ENCODE results near the gene RNASEH1. TPM values are rescaled to one million over a fixed set of nuclear protein-coding genes. Genes with fewer than 3 reads are reported as not detected.

Gene RNASEH1
- total and polyA plus RNA-seq, 10 of the 15 experiments (the other 5 are each of a cell fraction or from before 2014, with no cell fraction given), result 18.2 to 68.5 (median 28.2) TPM

DNA sequence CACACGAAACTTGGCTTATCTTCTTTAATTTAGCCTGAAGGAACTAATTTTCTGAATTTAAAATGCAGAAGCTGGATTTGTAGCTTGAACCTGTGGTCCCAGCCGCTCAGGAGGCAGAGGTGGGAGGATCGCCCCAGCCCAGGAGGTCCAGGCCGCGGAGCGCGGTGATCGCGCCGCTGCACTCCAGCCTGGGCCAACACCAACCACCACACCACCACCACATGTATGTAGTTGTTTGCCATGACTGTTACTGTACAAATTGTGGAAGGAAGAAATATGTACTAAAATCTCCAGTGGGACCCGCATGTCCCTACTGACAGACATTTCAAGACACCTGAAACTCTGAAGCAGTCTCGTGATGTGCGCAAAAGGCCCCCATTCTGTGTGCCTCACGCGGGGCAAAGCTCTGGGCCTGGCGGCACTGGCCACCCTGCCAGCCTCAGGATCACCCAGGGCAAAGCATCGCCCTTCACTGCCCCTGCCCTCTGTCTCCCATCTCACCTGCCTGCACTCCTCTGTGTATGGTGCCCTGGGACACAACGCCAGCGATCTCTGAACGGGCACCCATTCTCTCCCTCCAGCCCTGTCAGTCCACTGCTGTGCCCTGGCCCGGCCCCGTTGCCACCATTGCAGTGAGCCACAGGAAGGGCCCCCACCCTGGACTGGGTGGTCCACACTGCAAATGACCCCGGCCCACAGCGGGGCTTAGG is 28.7 kb downstream of the RNASEH1 start:
- in situ Hi-C loops (cut with MboI), result no loop called here
- no peak overlapping the region for H3K4me2 ChIP-seq (ENCODE audit: control insufficient read depth, insufficient read depth)
- TF ChIP-seq TCF12 (IDR thresholded peaks at IDR 0.05; ENCODE audit: low read depth, low read length) (no peak), SIX5 (IDR thresholded peaks at IDR 0.05; ENCODE audit: low read depth, low read length, severe bottlenecking) (no peak)
- H2AFZ ChIP-seq (ENCODE audit: control insufficient read depth, low read depth, low read length), result no peak overlapping the region
- ChIA-PET POLR2A (no interaction called here), RAD21 (ENCODE audit: unreplicated experiment) (no interaction called here), CTCF (no interaction called here), SMC1A (ENCODE audit: uncharacterized antibody, unreplicated experiment) (no interaction called here)
- no TSS peak for BruUV-seq (replicated peaks)
- FAIRE-seq (no peak), ATAC-seq (no peak), DNase-seq (ENCODE audit: low read depth, low spot score) (no peak)
- H3K9me3 ChIP-seq (replicated peaks; ENCODE audit: control insufficient read depth, insufficient read depth, low read length), result no peaks in the 10 kb centered on the region; the same call in 2 of the 3 replicates
- no peak overlapping the region for H3K9ac ChIP-seq (ENCODE audit: control insufficient read depth, insufficient read depth, low read length)
- 93% methylated on average over 24 of the region's 24 CpGs for WGBS (ENCODE audit: insufficient coverage, insufficient replicate concordance, low lambda C conversion rate, missing lambda C conversion rate)
- no peaks in the 10 kb centered on the region for H3K27me3 ChIP-seq (replicated peaks in 1 of 2; ENCODE audit: control insufficient read depth in 2 of 2, insufficient read depth in 2 of 2, low read length in 1 of 2)
- no peak overlapping the region for H3K27ac ChIP-seq (ENCODE audit: control insufficient read depth, insufficient read depth)
- no peaks in the 10 kb centered on the region for H3K4me1 ChIP-seq (ENCODE audit: control insufficient read depth, insufficient read depth, low read length)
- H4K20me1 ChIP-seq (ENCODE audit: control insufficient read depth, insufficient read depth), result no peaks in the 10 kb centered on the region
- intact Hi-C loops (cut with micrococcal nuclease; ENCODE audit: unreplicated experiment), result no loop called here
- no peaks in the 10 kb centered on the region for H3K79me2 ChIP-seq (ENCODE audit: control insufficient read depth, insufficient read depth, low read length)
- no peaks in the 10 kb centered on the region for H3K36me3 ChIP-seq (ENCODE audit: control insufficient read depth in 2 of 2, insufficient read depth in 2 of 2, low read length in 1 of 2)
- no peak overlapping the region for H3K4me3 ChIP-seq

- ATAC-seq (no peak), DNase-seq (ENCODE audit: low read depth, low spot score) (no peak), FAIRE-seq (no peak)
- no peak overlapping the region for H3K9ac ChIP-seq (ENCODE audit: control insufficient read depth, insufficient read depth, low read length)
- SMC1A ChIA-PET (ENCODE audit: uncharacterized antibody, unreplicated experiment), result no interaction called here
- intact Hi-C loops (cut with micrococcal nuclease; ENCODE audit: unreplicated experiment), result no loop called here
- H2AFZ ChIP-seq (ENCODE audit: control insufficient read depth, low read depth, low read length), result no peak overlapping the region; the same call in 1 of the 2 replicates
- WGBS (ENCODE audit: insufficient coverage, insufficient replicate concordance, low lambda C conversion rate, missing lambda C conversion rate), result 98% methylated on average over 24 of the region's 40 CpGs
- no peaks in the 10 kb centered on the region for H4K20me1 ChIP-seq (ENCODE audit: control insufficient read depth, insufficient read depth)
- no peaks in the 10 kb centered on the region for H3K9me3 ChIP-seq (replicated peaks; ENCODE audit: control insufficient read depth, insufficient read depth, low read length)
- H3K27me3 ChIP-seq (replicated peaks in 1 of 2; ENCODE audit: control insufficient read depth in 2 of 2, insufficient read depth in 2 of 2, low read length in 1 of 2), result no peaks in the 10 kb centered on the region
- no TSS peak for BruUV-seq (replicated peaks)
- no peak overlapping the region for H3K4me3 ChIP-seq
- POLR2A ChIA-PET, result no interaction called here
- no peak overlapping the region for H3K27ac ChIP-seq (ENCODE audit: control insufficient read depth, insufficient read depth)
- in situ Hi-C loops (cut with MboI), result no loop called here
- CTCF ChIA-PET, result no interaction called here
- RAD21 ChIA-PET (ENCODE audit: unreplicated experiment), result no interaction called here
- no peaks in the 10 kb centered on the region for H3K36me3 ChIP-seq (ENCODE audit: control insufficient read depth in 2 of 2, insufficient read depth in 2 of 2, low read length in 1 of 2)
- no peaks in the 10 kb centered on the region for H3K4me1 ChIP-seq (ENCODE audit: control insufficient read depth, insufficient read depth, low read length)
- H3K4me2 ChIP-seq (ENCODE audit: control insufficient read depth, insufficient read depth), result peak overlapping the region; percentile 5; the same call in 1 of the 2 replicates
- no peaks in the 10 kb centered on the region for H3K79me2 ChIP-seq (ENCODE audit: control insufficient read depth, insufficient read depth, low read length)
- TF ChIP-seq HDAC6 (IDR thresholded peaks at IDR 0.05; ENCODE audit: unreplicated experiment) (no peak), DPF2 (IDR thresholded peaks at IDR 0.05) (no peak), EGR1 (IDR thresholded peaks at IDR 0.05; ENCODE audit: borderline replicate concordance in 1 of 2, low read depth in 2 of 2, low read length in 2 of 2) (peak in 1 of 2 experiments; percentile 17; a peak in 1 of 3 replicates), ATF7 (IDR thresholded peaks at IDR 0.05; ENCODE audit: low read depth) (no peak), PAX5 (IDR thresholded peaks at IDR 0.05; ENCODE audit: borderline replicate concordance, low read depth, low read length) (no peak)
- TF ChIP-seq, protein P1, sequence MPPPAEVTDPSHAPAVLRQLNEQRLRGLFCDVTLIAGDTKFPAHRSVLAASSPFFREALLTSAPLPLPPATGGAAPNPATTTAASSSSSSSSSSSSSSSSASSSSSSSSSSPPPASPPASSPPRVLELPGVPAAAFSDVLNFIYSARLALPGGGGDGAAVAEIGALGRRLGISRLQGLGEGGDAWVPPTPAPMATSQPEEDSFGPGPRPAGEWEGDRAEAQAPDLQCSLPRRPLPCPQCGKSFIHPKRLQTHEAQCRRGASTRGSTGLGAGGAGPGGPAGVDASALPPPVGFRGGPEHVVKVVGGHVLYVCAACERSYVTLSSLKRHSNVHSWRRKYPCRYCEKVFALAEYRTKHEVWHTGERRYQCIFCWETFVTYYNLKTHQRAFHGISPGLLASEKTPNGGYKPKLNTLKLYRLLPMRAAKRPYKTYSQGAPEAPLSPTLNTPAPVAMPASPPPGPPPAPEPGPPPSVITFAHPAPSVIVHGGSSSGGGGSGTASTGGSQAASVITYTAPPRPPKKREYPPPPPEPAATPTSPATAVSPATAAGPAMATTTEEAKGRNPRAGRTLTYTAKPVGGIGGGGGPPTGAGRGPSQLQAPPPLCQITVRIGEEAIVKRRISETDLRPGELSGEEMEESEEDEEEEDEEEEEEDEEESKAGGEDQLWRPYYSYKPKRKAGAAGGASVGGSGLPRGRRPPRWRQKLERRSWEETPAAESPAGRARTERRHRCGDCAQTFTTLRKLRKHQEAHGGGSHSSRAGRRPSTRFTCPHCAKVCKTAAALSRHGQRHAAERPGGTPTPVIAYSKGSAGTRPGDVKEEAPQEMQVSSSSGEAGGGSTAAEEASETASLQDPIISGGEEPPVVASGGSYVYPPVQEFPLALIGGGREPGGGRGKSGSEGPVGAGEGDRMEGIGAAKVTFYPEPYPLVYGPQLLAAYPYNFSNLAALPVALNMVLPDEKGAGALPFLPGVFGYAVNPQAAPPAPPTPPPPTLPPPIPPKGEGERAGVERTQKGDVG (CRISPR knock-in tag; IDR thresholded peaks at IDR 0.05), result no peak
- TF ChIP-seq, protein P2, sequence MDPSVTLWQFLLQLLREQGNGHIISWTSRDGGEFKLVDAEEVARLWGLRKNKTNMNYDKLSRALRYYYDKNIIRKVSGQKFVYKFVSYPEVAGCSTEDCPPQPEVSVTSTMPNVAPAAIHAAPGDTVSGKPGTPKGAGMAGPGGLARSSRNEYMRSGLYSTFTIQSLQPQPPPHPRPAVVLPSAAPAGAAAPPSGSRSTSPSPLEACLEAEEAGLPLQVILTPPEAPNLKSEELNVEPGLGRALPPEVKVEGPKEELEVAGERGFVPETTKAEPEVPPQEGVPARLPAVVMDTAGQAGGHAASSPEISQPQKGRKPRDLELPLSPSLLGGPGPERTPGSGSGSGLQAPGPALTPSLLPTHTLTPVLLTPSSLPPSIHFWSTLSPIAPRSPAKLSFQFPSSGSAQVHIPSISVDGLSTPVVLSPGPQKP (IDR thresholded peaks at IDR 0.05; ENCODE audit: low read depth, low read length), result no peak
- TF ChIP-seq, protein P3, sequence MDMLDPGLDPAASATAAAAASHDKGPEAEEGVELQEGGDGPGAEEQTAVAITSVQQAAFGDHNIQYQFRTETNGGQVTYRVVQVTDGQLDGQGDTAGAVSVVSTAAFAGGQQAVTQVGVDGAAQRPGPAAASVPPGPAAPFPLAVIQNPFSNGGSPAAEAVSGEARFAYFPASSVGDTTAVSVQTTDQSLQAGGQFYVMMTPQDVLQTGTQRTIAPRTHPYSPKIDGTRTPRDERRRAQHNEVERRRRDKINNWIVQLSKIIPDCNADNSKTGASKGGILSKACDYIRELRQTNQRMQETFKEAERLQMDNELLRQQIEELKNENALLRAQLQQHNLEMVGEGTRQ (IDR thresholded peaks at IDR 0.05; ENCODE audit: borderline replicate concordance, low read depth, low read length), result no peak
Measured at GRCh38 chr2:3527886-3528785, 30.0 kb downstream of the RNASEH1 start.
